Activated gamma-delta T cell treated with Interleukin-2 at 50 U/mL for 16 hours (primary cell): ENCODE results near the gene FBLN2.

ENCODE experiments used
- DNase-seq: peaks from one replicate; pipeline ENCODE4 v3.0.0-alpha.2; 2020

Gene FBLN2

GRCh38 chr3:13610006-13610570 is 61.2 kb downstream of the FBLN2 start:
- no peak for DNase-seq

GRCh38 chr3:13611221-13611620 is 62.3 kb downstream of the FBLN2 start:
- no peak for DNase-seq

GRCh38 chr3:13612829-13613228 is 63.9 kb downstream of the FBLN2 start:
- no peak for DNase-seq

- no peak for DNase-seq
Observed at GRCh38 chr3:13613343-13614190, 64.6 kb downstream of the FBLN2 start.

- no peak for DNase-seq
Observed at GRCh38 chr3:13614607-13615006, 65.7 kb downstream of the FBLN2 start.

- no peak for DNase-seq
Observed at GRCh38 chr3:13615019-13615528, 66.1 kb downstream of the FBLN2 start.

- no peak for DNase-seq
Observed at GRCh38 chr3:13616359-13616758, 67.4 kb downstream of the FBLN2 start.

GRCh38 chr3:13617097-13617738 is 68.3 kb downstream of the FBLN2 start:
- DNase-seq, result no peak

- DNase-seq, result no peak
Observed at GRCh38 chr3:13617981-13618380, 69.1 kb downstream of the FBLN2 start.

- no peak for DNase-seq
Observed at GRCh38 chr3:13618836-13619235, 69.9 kb downstream of the FBLN2 start.

- DNase-seq, result no peak
Observed at GRCh38 chr3:13619661-13620230, 70.8 kb downstream of the FBLN2 start.

GRCh38 chr3:13620281-13620680 is 71.4 kb downstream of the FBLN2 start:
- DNase-seq, result no peak

- DNase-seq, result no peak
Observed at GRCh38 chr3:13620776-13621365, 71.9 kb downstream of the FBLN2 start.

- DNase-seq, result peak; percentile 26
Observed at GRCh38 chr3:13621381-13622221, 72.7 kb downstream of the FBLN2 start.

GRCh38 chr3:13622356-13622755 is 73.4 kb downstream of the FBLN2 start:
- DNase-seq, result no peak

- DNase-seq, result no peak
Observed at GRCh38 chr3:13623101-13623654, 74.3 kb downstream of the FBLN2 start.

- DNase-seq, result no peak
Observed at GRCh38 chr3:13624021-13624420, 75.1 kb downstream of the FBLN2 start.

- no peak for DNase-seq
Observed at GRCh38 chr3:13624671-13625125, 75.8 kb downstream of the FBLN2 start.

GRCh38 chr3:13626396-13626795 is 77.5 kb downstream of the FBLN2 start:
- no peak for DNase-seq

GRCh38 chr3:13626915-13627460 is 78.1 kb downstream of the FBLN2 start:
- DNase-seq, result no peak

- no peak for DNase-seq
Observed at GRCh38 chr3:13627681-13628080, 78.8 kb downstream of the FBLN2 start.
